ENCODE results near the gene TACC2.
A peak's percentile ranks its signal among the peaks of the same experiment; 100 is the strongest.

The TACC2 gene

GRCh38 chr10:122163174-122164022 lies 174.4 kb downstream of the TACC2 start:
- peak overlapping the region; percentile 61 for H3K4me3 ChIP-seq (ENCODE audit: low read length)
- DNase-seq (ENCODE audit: low read depth) = no peak
- TF ChIP-seq CTCF (conservative IDR thresholded peaks at IDR 0.05; ENCODE audit: low read depth, low read length) = no peak

- no peak for TF ChIP-seq CTCF (conservative IDR thresholded peaks at IDR 0.05; ENCODE audit: low read depth, low read length)
- DNase-seq (ENCODE audit: low read depth) = no peak
- H3K4me3 ChIP-seq (ENCODE audit: low read length) = peak overlapping the region; percentile 46
Measured at GRCh38 chr10:122164023-122164601, 175.1 kb downstream of the TACC2 start.

GRCh38 chr10:122164815-122165483 lies 176.0 kb downstream of the TACC2 start:
- no peak overlapping the region for H3K4me3 ChIP-seq (ENCODE audit: low read length)
- no peak for DNase-seq (ENCODE audit: low read depth)
- no peak for TF ChIP-seq CTCF (conservative IDR thresholded peaks at IDR 0.05; ENCODE audit: low read depth, low read length)

- TF ChIP-seq CTCF (conservative IDR thresholded peaks at IDR 0.05; ENCODE audit: low read depth, low read length) = no peak
- no peak for DNase-seq (ENCODE audit: low read depth)
- no peak overlapping the region for H3K4me3 ChIP-seq (ENCODE audit: low read length)
Measured at GRCh38 chr10:122165484-122166276, 176.7 kb downstream of the TACC2 start.

GRCh38 chr10:122168101-122168500 lies 179.1 kb downstream of the TACC2 start:
- TF ChIP-seq CTCF (conservative IDR thresholded peaks at IDR 0.05; ENCODE audit: low read depth, low read length) = no peak
- DNase-seq (ENCODE audit: low read depth) = no peak
- H3K4me3 ChIP-seq (ENCODE audit: low read length) = no peak overlapping the region

- no peak for DNase-seq (ENCODE audit: low read depth)
- H3K4me3 ChIP-seq (ENCODE audit: low read length) = no peak overlapping the region
- TF ChIP-seq CTCF (conservative IDR thresholded peaks at IDR 0.05; ENCODE audit: low read depth, low read length) = no peak
Measured at GRCh38 chr10:122168598-122169394, 179.8 kb downstream of the TACC2 start.

All from retinal pigment epithelial cell (primary cell).